GM12892 (cell line): ENCODE measurements around the gene SETX. TPM values are rescaled to one million over a fixed set of nuclear protein-coding genes. Genes with fewer than 3 reads are reported as not detected.
"Not testable (repeated sequence)": the region's sequence is repeated elsewhere in the genome, so short reads cannot be mapped to it uniquely, and the experiment has no call there.

Source experiments
- DNase-seq: peaks from one replicate; pipeline ENCODE4 v3.0.0; 2011; ENCODE audit not compliant: insufficient read length
- FAIRE-seq: peaks from 2 replicates; lab custom pipeline; 2011; peaks lifted over from hg19 to GRCh38; lab: Jason Lieb, UNC
- POLR2A ChIP-seq: IDR thresholded peaks from 2 replicates; pipeline ENCODE4 v1.6.1; 2011; ENCODE audit warnings: low read depth, low read length, control low read depth
- POLR2AphosphoS5 ChIP-seq: IDR thresholded peaks from 2 replicates; pipeline ENCODE4 v1.6.1; 2011; ENCODE audit warnings: low read depth, low read length, control low read depth
- TAF1 ChIP-seq: IDR thresholded peaks from 2 replicates; pipeline ENCODE4 v1.6.1; 2011; ENCODE audit warnings: low read depth, mild to moderate bottlenecking, control low read depth, low read length, borderline replicate concordance
- polyA plus RNA-seq: library from polyadenylated mRNA; unstranded; fragments of >200 nt; gene quantifications from one replicate; pipeline ENCODE4 v1.2.1, GENCODE V29; 2012; ENCODE audit warnings: missing spikeins, inconsistent platforms; ENCODE audit not compliant: missing spikeins

Gene SETX
- 20.2 TPM for polyA plus RNA-seq

- DNase-seq = peak; percentile 98
- FAIRE-seq = peak; percentile 93
- peak; percentile 96 for TF ChIP-seq POLR2A
- TF ChIP-seq POLR2AphosphoS5 = peak; percentile 91
- TF ChIP-seq TAF1 = peak; percentile 67
Observed at GRCh38 chr9:132354637-132355355, at the start of gene SETX. Gene SETX (minus strand): TSS chr9:132354986. CDS start chr9:132349428, 5,558 bp downstream.

- no peak for FAIRE-seq
- no peak for DNase-seq
- TF ChIP-seq TAF1 (no peak), POLR2A (no peak), POLR2AphosphoS5 (no peak)
Observed at GRCh38 chr9:132404228-132404881, 49.6 kb upstream of the SETX start.

- TF ChIP-seq POLR2AphosphoS5 (no peak), POLR2A (no peak), TAF1 (no peak)
- FAIRE-seq (no peak), DNase-seq (no peak)
Observed at GRCh38 chr9:132401824-132402223, 47.0 kb upstream of the SETX start.

- no peak for FAIRE-seq
- TF ChIP-seq POLR2A = no peak
- no peak for TF ChIP-seq TAF1
- TF ChIP-seq POLR2AphosphoS5 = no peak
- DNase-seq = no peak
Observed at GRCh38 chr9:132395560-132395959, 40.8 kb upstream of the SETX start.

GRCh38 chr9:132391449-132391848 lies 36.7 kb upstream of the SETX start:
- DNase-seq = no peak
- no peak for TF ChIP-seq POLR2A
- FAIRE-seq = no peak

- FAIRE-seq (no peak), DNase-seq (no peak)
- TF ChIP-seq POLR2A = no peak
- TF ChIP-seq TAF1 = no peak
- no peak for TF ChIP-seq POLR2AphosphoS5
Observed at GRCh38 chr9:132390966-132391365, 36.2 kb upstream of the SETX start.

GRCh38 chr9:132387133-132387532 lies 32.3 kb upstream of the SETX start:
- TF ChIP-seq TAF1 (no peak), POLR2A (no peak), POLR2AphosphoS5 (no peak)
- DNase-seq = no peak
- no peak for FAIRE-seq

- DNase-seq (no peak), FAIRE-seq (peak; percentile 83)
- TF ChIP-seq POLR2AphosphoS5 (no peak), TAF1 (no peak), POLR2A (no peak)
Observed at GRCh38 chr9:132384376-132384775, 29.6 kb upstream of the SETX start.

GRCh38 chr9:132383462-132383883 lies 28.7 kb upstream of the SETX start:
- peak; percentile 71 for FAIRE-seq
- no peak for DNase-seq
- TF ChIP-seq POLR2AphosphoS5 (peak; percentile 71; the same call in 1 of the 2 replicates), TAF1 (no peak), POLR2A (peak; percentile 35; the same call in 1 of the 2 replicates)

GRCh38 chr9:132381966-132382541 lies 27.3 kb upstream of the SETX start:
- FAIRE-seq (peak; percentile 83), DNase-seq (no peak)
- TF ChIP-seq POLR2A (peak; percentile 63), TAF1 (no peak), POLR2AphosphoS5 (0 out of 2 replicates have a peak, but pooled peaks have one; percentile 23)

- DNase-seq, FAIRE-seq: not testable (repeated sequence)
Observed at GRCh38 chr9:132378416-132378815, 23.6 kb upstream of the SETX start.

- not testable (repeated sequence) for FAIRE-seq, DNase-seq
Observed at GRCh38 chr9:132377769-132378168, 23.0 kb upstream of the SETX start.
